HepG2 (cell line): Measurements from ENCODE around the gene DQX1. TPM values are rescaled to one million over a fixed set of nuclear protein-coding genes. Genes with fewer than 3 reads are reported as not detected.

Source experiments
- DMAP1 ChIP-seq: IDR thresholded peaks from 2 replicates; pipeline ENCODE4 v1.6.1; 2016
- ELF4 ChIP-seq: sonication (generic); formaldehyde crosslinking; IDR thresholded peaks from 2 replicates; pipeline ENCODE4 v1.5.0; 2020; ENCODE audit warnings: missing genetic modification reagents, mild to moderate bottlenecking, moderate library complexity, borderline replicate concordance
- FOSL2 ChIP-seq: sonication (generic); formaldehyde crosslinking; IDR thresholded peaks from 2 replicates; pipeline ENCODE4 v1.4.0; 2020; ENCODE audit warnings: missing genetic modification reagents
- GPN1 ChIP-seq: sonication (generic); formaldehyde crosslinking; IDR thresholded peaks from 2 replicates; pipeline ENCODE4 v1.5.1; 2020; ENCODE audit warnings: missing genetic modification reagents, borderline replicate concordance
- NFIB ChIP-seq: sonication (generic); formaldehyde crosslinking; IDR thresholded peaks from 2 replicates; pipeline ENCODE4 v1.9.0; 2021; ENCODE audit warnings: missing genetic modification reagents, mild to moderate bottlenecking, borderline replicate concordance
- PLRG1 ChIP-seq: fragments of 450-650 bp; conservative IDR thresholded peaks from 2 replicates; pipeline ENCODE4 v1.6.1; 2016
- TAF15 ChIP-seq: fragments of 200-400 bp; formaldehyde crosslinking; IDR thresholded peaks from one replicate; pipeline ENCODE4 v1.6.1; 2018; ENCODE audit warnings: mild to moderate bottlenecking, low read depth, low read length; ENCODE audit not compliant: poor library complexity, severe bottlenecking
- ZNF569 ChIP-seq: sonication (generic); formaldehyde crosslinking; IDR thresholded peaks from 2 replicates; pipeline ENCODE4 v1.5.0; 2020; ENCODE audit warnings: mild to moderate bottlenecking, missing genetic modification reagents, moderate library complexity, borderline replicate concordance
- ZNF644 ChIP-seq: IDR thresholded peaks from 2 replicates; pipeline ENCODE4 v1.6.1; 2016; ENCODE audit warnings: low read depth
- ZNF768 ChIP-seq: sonication (generic); formaldehyde crosslinking; IDR thresholded peaks from 2 replicates; pipeline ENCODE4 v1.4.0; 2020; ENCODE audit warnings: missing genetic modification reagents
- ZSCAN12 ChIP-seq: sonication (generic); formaldehyde crosslinking; IDR thresholded peaks from 2 replicates; pipeline ENCODE4 v1.9.0; 2021; ENCODE audit warnings: mild to moderate bottlenecking, missing genetic modification reagents
- polyA plus RNA-seq, 8 experiments: library from polyadenylated mRNA; depleted of rRNA in 3 of 8; stranded (reverse) in 7 of 8; unstranded in 1 of 8; fragments of >200 nt; fragmentation: Illumina TruSeq in 4 of 8; extraction: Trizol in 4 of 8; gene quantifications; 2 replicates each; pipeline versions ENCODE4 v1.2.1 to v1.2.3, GENCODE V29; 2011 to 2016; ENCODE audit warnings: low read depth in 4 of 8, missing spikeins in 1 of 8, mixed read lengths in 1 of 8; ENCODE audit not compliant: insufficient read depth in 1 of 8
- total RNA-seq, 5 experiments: library from RNA; depleted of rRNA; stranded (reverse); fragments of >200 nt; fragmentation: Illumina TruSeq; extraction: Trizol; gene quantifications; 2 replicates each; pipeline ENCODE4 v1.2.3, GENCODE V29; 2016; ENCODE audit warnings: low read depth in 1 of 5
- TF ChIP-seq, protein P1 (sequence below): sonication (generic); formaldehyde crosslinking; IDR thresholded peaks from 2 replicates; pipeline ENCODE4 v1.4.0; 2020; ENCODE audit warnings: mild to moderate bottlenecking, missing genetic modification reagents
- TF ChIP-seq, protein P2 (sequence below): sonication (generic); formaldehyde crosslinking; IDR thresholded peaks from 2 replicates; pipeline ENCODE4 v1.8.1; 2022; ENCODE audit warnings: low read depth, mild to moderate bottlenecking, missing genetic modification reagents
- TF ChIP-seq, protein P3 (sequence below): sonication (generic); formaldehyde crosslinking; IDR thresholded peaks from 2 replicates; pipeline ENCODE4 v1.4.0; 2020; ENCODE audit warnings: missing genetic modification reagents, low read depth, mild to moderate bottlenecking, borderline replicate concordance
- TF ChIP-seq, protein P4 (sequence below): sonication (generic); formaldehyde crosslinking; IDR thresholded peaks from 2 replicates; pipeline ENCODE4 v1.8.1; 2023; ENCODE audit warnings: mild to moderate bottlenecking, missing genetic modification reagents, borderline replicate concordance

The DQX1 gene
- total and polyA plus RNA-seq, 2 of the 13 experiments (the other 11 are each of a cell fraction or from before 2014, with no cell fraction given) = 27.6 to 89.8 TPM

DNA sequence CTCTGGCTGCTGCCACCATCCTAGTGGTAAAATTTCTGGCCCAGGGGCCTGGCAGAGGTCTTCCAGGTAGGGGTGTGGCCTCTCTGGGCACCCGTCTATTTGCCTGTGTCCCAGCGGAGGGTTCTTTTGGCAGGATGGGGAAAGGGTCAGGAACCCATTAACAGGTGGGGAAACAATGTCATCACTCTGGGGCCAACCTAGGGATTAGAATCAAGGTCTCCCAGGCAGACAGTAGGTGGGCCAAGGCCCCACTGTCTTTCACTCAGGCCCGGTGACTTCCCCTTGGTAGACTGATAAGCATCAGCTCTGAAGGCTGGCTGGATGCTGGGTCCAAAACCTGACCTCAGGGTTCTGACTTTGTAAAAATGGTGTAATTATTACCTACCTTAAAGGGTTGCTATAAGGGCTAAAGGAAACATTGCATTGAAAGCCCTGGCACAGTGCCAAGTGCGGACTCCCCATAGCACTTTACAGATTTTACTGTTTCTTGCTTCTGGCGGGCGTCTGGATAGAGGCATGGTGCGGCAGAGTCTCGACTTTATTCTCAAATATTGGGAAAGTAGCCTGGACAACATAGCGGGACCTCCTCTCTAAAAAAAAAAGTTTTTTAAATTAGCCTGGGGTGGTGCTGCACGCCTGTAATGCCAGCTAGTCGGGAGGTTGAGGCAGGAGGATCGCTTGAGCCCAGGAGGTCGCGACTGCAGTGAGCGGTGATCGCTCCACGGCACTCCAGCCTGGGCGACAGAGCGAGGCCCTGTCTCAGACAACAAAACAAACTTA, 28.8 kb downstream of the DQX1 start (continued):
- no peak; the same call in 1 of the 2 replicates for TF ChIP-seq DMAP1 (CRISPR knock-in tag)
- no peak for TF ChIP-seq ELF4
- TF ChIP-seq, protein P1, sequence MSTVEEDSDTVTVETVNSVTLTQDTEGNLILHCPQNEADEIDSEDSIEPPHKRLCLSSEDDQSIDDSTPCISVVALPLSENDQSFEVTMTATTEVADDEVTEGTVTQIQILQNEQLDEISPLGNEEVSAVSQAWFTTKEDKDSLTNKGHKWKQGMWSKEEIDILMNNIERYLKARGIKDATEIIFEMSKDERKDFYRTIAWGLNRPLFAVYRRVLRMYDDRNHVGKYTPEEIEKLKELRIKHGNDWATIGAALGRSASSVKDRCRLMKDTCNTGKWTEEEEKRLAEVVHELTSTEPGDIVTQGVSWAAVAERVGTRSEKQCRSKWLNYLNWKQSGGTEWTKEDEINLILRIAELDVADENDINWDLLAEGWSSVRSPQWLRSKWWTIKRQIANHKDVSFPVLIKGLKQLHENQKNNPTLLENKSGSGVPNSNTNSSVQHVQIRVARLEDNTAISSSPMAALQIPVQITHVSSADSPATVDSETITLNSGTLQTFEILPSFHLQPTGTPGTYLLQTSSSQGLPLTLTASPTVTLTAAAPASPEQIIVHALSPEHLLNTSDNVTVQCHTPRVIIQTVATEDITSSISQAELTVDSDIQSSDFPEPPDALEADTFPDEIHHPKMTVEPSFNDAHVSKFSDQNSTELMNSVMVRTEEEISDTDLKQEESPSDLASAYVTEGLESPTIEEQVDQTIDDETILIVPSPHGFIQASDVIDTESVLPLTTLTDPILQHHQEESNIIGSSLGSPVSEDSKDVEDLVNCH (CRISPR knock-in tag) = peak; percentile 10; the same call in 1 of the 2 replicates
- TF ChIP-seq ZNF569 (CRISPR knock-in tag) = no peak
- no peak for TF ChIP-seq PLRG1
- TF ChIP-seq, protein P2, sequence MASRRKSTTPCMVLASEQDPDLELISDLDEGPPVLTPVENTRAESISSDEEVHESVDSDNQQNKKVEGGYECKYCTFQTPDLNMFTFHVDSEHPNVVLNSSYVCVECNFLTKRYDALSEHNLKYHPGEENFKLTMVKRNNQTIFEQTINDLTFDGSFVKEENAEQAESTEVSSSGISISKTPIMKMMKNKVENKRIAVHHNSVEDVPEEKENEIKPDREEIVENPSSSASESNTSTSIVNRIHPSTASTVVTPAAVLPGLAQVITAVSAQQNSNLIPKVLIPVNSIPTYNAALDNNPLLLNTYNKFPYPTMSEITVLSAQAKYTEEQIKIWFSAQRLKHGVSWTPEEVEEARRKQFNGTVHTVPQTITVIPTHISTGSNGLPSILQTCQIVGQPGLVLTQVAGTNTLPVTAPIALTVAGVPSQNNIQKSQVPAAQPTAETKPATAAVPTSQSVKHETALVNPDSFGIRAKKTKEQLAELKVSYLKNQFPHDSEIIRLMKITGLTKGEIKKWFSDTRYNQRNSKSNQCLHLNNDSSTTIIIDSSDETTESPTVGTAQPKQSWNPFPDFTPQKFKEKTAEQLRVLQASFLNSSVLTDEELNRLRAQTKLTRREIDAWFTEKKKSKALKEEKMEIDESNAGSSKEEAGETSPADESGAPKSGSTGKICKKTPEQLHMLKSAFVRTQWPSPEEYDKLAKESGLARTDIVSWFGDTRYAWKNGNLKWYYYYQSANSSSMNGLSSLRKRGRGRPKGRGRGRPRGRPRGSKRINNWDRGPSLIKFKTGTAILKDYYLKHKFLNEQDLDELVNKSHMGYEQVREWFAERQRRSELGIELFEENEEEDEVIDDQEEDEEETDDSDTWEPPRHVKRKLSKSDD (CRISPR knock-in tag) = no peak; the same call in none of the 2 replicates
- TF ChIP-seq ZSCAN12 (CRISPR knock-in tag) = no peak
- TF ChIP-seq ZNF768 (CRISPR knock-in tag) = no peak
- no peak for TF ChIP-seq FOSL2 (CRISPR knock-in tag)
- TF ChIP-seq NFIB (CRISPR knock-in tag) = peak; percentile 94
- no peak for TF ChIP-seq ZNF644
- TF ChIP-seq TAF15 = peak; percentile 0
- TF ChIP-seq, protein P3, sequence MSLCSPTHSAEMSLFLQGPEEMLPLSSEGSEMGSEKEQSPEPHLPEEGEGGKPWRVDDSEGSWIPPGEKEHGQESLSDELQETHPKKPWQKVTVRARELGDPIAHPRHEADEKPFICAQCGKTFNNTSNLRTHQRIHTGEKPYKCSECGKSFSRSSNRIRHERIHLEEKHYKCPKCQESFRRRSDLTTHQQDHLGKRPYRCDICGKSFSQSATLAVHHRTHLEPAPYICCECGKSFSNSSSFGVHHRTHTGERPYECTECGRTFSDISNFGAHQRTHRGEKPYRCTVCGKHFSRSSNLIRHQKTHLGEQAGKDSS (CRISPR knock-in tag) = 0 out of 2 replicates have a peak, but pooled peaks have one; percentile 32
- TF ChIP-seq GPN1 = no peak
- TF ChIP-seq, protein P4, sequence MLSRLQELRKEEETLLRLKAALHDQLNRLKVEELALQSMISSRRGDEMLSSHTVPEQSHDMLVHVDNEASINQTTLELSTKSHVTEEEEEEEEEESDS (CRISPR knock-in tag) = no peak
